Fibroblast of lung (primary cell): ENCODE data around the gene LSM8.

Experiments used
- CTCF ChIP-seq, 2 donors: IDR thresholded peaks in 1 of 2; conservative IDR thresholded peaks in 1 of 2; 1 replicate in 1 of 2; 2 replicates in 1 of 2; pipeline ENCODE4 v1.5.1; 2011 to 2012; ENCODE audit warnings: low read length in 2 of 2, control low read depth in 1 of 2, inconsistent platforms in 1 of 2, low read depth in 1 of 2, mild to moderate bottlenecking in 1 of 2
- EZH2 ChIP-seq: IDR thresholded peaks from 2 replicates; pipeline ENCODE4 v1.5.1; 2012; ENCODE audit warnings: low read length, control low read depth, mild to moderate bottlenecking; ENCODE audit errors: missing control alignments

DNA sequence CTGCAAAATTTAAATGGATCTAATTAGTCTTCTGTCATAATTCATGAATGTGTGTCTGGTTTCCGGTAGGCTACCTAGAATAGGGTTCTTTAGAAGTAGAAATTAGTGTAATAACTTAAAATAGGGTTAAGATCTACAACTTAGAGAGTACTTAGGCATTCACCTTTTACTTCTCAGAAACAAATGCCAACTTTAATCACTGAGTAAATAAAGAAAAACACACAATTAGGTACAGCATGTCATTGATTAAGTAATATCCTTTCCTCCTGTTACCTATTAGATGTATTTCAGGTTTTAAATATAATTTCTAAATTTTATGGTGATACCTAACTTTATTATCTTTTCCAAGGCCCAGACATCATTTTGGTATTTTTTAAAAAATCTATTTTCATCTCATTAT lies 49.8 kb downstream of the LSM8 start:
- TF ChIP-seq CTCF (conservative IDR thresholded peaks at IDR 0.05 in 1 of 2, IDR thresholded peaks at IDR 0.05 in 1 of 2; ENCODE audit: low read depth in 1 of 2, low read length in 2 of 2), result no peak
- no peak for TF ChIP-seq EZH2
